Stimulated activated CD4-positive, alpha-beta T cell treated with anti-CD3 and anti-CD28 coated beads, Interleukin-15, amount 100 ng/mL, for 48 hours (primary cell): ENCODE measurements around the gene ETV6.

Experiments
- DNase-seq, 2 donors: peaks; one replicate each; pipeline ENCODE4 v3.0.0-alpha.2; 2020; ENCODE audit warnings: low read depth in 2 of 2

Gene ETV6

DNA sequence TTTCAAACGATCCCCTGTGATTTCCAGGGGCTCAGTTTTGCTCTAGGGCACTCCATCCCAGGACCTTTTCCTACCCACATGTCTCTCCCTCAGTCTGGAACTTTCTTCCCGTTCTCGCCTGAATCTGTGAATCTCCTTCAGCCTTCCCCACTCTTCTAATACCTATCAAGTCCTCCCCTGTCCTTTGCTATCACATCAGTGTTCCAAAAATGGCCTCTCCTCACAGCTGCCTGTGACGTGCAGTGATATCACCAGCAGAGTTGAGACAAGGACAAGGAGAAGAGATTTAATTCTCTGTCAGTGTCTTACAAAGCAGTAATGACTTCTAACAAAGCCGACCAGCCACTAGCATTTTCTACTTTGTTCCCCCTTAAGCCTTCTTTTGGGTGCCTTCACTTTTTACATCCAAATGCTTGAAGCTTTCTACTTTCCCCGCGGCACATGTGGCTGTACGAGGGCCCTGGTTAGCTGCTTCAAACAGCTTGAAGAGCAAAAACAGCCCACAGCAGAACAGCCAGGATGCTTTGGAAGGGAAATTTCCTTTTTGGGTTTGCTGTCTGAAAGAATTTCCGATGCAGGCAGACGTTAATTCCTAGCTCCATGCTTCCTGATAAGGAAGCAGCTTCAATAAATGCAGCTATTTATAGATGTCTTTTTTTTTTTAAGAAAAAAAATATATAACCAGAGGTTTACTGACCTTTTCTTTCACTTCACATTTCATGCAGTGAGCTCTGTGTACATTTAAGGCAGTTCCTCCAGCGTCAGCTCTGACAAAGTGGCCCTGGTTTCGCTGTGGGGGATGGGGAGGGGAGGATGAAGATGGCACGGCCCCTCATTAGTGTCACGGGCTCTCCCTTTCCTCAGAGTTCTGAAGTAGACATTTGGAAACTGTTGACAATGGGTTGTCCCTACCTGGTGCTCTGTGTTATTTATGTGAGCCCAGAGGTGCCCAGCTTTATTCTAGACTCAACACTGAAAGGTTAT is 109.3 kb downstream of the ETV6 start:
- no peak for DNase-seq

DNA sequence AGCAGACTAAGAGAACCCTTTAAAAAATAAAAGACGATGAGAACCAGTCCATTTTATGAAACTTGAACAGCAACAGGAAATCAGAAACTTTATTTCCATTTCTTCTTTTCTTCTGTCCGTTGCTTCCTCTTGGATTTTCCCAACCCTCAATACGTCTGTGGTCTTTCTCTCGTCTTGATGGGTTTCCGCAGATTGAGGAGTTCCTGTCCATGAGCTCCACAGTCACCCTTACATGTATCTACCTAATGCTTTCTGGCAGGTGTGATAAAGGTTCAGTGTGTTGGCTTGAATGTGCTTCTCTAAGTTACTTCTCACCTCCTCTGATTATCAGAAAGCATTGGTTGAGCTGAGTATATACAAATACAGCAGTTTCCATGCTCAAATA is 110.0 kb downstream of the ETV6 start:
- no peak for DNase-seq

DNA sequence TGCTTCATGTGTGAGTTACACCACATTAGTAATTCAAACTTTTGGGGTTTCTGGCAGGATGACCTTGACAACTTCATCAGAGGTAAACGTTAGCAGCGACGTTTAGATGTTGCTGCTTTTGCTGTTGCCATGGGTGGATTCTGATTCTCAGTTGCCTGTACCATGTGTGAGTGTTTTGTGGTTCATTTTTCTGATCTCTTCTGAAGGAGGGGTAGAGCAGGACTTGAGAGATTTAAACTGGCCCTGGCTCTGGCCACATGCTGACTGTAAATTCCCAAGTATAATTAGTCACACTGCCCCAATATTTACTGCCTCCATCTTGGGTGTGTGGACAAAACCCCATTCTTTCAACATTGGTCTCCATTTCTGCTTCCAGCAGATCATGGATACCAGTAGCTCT is 110.4 kb downstream of the ETV6 start:
- no peak for DNase-seq

GRCh38 chr12:11761869-11762567 is 112.5 kb downstream of the ETV6 start:
- DNase-seq: no peak

GRCh38 chr12:11762723-11763326 is 113.4 kb downstream of the ETV6 start:
- peak in 1 of 2 donors; percentile 3 for DNase-seq

DNA sequence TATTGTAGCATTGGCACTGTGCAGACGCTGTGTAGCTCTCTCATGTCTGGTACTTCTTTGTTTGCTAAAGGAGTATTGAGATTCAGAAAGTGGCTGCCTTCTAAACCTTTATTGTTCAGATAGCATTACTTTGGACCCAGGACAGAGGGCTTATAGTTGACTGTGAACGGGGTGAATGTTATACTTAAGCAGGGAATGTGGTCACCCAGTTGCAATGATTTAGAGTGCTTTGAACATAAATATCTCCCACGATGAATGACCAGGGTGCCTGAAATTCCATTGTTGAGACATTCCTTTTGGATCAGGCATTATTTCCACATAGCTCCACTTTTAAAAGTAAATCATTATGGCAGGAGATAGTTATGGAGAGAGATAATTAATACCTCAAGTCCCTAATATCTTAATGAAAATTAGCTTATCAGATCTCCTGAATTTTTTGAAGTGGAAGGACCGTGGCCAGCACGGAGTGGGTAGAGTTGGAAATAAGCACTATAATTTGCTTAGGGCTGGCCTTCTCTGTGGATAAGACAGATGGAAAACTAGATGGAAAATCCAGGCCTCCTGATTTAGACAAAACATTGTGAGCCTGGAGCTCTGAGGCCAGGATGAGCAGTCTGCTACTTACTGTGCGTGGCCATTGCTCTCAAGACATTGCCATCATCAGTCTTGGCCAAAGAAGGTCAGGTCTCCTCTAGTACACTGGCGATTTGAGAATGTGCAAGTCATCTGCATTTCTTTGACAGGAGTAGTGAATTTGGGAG is 114.5 kb downstream of the ETV6 start:
- no peak for DNase-seq

DNA sequence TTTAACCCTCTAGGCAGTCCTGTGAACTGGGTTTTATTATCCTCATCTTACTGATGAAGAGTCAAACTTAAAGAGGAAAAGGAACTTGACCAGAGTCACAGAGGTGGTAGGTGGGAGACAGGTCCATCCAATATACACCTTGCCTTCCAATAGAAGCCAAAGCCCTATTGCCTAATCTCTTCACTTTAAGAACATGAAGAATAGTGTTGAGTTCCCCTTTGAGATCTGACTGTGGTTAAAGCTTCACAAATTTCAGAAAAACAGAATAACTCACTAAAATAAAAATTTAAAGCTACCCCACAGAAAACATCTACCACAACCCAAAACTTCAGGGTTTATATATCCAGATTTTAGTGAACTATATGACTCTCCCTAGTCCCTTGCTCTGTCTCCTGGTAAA is 115.4 kb downstream of the ETV6 start:
- DNase-seq: no peak

DNA sequence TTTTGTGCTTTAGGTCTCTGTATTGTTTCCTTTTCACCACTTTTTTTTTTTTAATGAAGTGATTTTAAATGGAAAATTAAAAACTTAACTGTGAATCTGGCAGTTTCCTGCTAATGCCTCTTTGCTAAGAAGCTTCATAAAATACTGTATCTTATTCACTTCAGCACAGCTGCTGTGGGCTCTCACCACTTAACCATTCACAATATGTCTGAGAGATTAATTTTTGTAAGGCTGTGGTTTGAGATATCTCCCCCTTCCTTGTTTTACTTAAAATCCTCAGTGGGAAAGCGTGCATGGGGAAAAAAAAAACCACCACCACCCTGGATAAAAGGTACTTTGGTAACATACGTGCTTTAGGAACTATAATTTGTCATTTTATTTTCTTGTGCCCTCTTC is 115.9 kb downstream of the ETV6 start:
- no peak for DNase-seq

DNA sequence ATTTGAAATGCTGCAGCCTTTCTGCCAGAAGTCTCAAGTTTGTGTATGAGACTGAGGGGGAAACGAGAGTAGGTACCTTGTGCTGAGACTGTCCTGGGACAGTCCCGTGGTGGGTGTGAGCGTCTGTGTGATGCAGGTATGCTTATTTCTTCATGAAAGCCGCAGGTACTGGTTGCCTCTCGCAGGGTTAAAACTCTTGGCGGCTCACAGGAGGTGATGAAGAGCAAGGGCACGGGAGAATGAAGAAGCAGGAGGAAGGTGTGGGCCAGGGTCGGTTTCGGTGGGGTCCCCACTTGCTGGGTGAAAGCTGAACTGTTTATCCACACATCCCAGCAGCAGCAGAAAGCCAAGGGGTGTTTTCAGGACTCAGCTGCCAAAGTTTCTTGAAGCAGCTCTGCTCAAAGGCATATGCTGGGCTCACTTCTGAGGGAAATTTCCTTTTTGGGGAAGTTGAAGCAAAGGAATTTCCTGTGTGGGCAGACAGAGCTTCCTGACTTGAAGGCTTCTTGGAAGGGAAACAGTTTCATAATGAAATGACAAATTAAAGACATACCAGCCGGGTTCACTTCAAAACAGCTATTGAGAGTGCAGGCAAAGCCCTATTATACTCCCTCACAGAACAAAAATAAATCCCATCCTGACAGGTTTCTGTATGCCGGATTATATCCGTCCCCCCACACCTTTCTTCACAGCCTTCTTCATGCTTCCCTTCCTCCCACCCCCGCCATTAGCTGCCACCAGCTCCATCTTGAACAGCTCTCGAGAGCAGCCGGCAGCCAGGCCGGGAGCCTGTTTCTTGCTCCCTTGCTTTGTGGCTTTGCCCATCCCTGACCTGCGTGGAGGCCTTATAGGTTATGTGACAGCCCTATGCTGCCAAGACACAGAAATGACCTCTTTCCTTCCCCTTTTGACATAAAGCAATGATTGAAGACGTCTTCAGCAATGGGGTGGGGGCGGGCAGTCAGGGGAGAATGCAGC is 116.6 kb downstream of the ETV6 start:
- peak; percentile 74 to 80 for DNase-seq

DNA sequence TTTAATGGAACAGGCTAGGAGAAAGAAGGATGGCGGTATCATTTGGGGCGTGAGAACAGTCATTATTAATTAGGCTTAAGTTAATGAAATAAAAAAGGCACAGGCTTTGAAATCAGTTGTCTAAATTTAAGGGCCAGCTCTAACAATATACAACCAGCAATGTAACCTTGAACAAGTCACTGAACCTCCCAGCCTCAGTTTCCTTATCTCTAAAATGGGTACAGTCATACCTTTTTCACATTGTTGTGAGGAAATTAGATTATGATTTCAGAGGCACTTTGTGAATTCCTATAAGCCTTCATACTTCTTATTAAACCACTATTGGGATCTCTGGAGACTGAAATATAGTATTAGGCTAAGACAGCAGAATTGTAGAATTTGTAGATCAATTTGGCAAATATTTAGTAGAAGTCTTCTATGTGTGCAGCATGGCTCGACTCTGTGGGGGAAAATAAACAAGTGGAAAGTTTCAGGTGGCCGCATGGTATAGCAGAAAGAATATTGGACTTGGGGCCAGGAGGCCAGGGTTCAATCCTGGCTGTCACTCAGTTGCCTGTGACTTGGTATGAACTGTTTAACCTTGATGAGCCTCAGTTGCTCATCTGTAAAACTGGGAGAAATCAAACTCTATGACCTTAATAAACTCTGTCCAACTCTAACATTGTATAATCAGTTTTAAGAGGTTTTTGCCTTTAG is 117.7 kb downstream of the ETV6 start:
- DNase-seq: no peak

- DNase-seq: no peak
These were observed 118.3 kb downstream of the ETV6 start for GRCh38 chr12:11767798-11768197.

DNA sequence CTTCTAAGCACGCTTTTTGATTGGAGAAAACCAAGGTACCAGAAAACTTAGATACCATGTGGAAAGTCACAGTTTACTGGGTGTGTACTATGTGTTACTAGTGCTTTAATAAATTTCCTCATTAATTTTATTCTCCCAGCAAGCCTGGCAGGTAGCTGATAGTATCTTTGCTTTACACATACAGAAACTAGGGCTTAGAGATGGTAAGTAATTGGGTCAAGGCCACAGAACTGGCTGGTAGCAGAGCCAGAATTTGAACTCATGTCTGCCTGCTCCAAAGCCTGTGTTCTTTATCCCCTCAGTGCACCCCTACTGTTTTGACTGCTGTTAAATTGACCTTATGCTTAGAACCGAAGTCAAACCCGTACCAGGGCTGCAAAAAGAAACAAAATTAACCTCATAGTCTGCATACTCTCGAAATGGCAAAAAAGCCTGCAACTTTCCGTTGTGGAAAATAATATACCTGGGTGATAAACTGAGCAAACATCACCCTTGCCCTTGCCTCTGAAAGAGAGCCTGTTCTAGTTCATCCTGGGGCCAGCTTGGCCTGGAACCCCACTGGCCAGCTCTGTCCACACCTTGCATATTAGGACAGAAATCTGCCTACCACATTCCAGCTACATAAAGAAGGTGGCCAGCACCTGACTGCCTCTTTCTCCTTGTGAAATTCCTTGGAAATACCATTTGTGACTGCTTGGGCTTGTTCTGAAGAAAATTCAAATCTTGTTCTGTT is 118.9 kb downstream of the ETV6 start:
- no peak for DNase-seq

GRCh38 chr12:11769723-11770514 is 120.4 kb downstream of the ETV6 start:
- no peak for DNase-seq

- DNase-seq: peak in 1 of 2 donors; percentile 8
These were observed 121.9 kb downstream of the ETV6 start for GRCh38 chr12:11771356-11771755.

GRCh38 chr12:11771895-11772502 is 122.5 kb downstream of the ETV6 start:
- no peak for DNase-seq

GRCh38 chr12:11773889-11774677 is 124.6 kb downstream of the ETV6 start:
- DNase-seq: no peak

DNA sequence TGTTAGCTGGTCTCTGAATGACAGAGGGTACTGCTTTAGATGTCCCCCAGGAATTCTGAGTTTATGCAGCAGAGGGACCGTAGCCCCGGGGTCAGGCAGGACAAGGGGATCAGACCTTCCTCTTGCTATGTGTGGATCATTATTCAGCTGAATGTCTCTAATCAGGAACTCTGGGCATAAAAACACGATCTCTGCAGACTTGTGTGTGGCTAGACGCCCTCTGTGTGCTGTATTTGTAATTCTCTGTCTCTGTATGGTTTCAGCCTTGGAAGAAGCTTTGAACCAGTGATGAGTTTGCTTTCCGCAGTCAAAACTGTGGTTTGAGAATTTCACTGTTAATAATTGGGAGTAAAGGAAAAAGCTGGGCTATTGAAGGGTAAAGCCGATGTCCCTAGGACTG is 125.3 kb downstream of the ETV6 start:
- DNase-seq: no peak
